T1000 (cell line): ENCODE measurements around the gene ELAC1.
"Not testable (repeated sequence)": the region's sequence is repeated elsewhere in the genome, so short reads cannot be mapped to it uniquely, and the experiment has no call there.

ENCODE experiments used
- DNase-seq: peaks from one replicate; lab custom pipeline; 2025; ENCODE audit warnings: mixed read lengths; lab: John Stamatoyannopoulos, UW

The ELAC1 gene, protein sequence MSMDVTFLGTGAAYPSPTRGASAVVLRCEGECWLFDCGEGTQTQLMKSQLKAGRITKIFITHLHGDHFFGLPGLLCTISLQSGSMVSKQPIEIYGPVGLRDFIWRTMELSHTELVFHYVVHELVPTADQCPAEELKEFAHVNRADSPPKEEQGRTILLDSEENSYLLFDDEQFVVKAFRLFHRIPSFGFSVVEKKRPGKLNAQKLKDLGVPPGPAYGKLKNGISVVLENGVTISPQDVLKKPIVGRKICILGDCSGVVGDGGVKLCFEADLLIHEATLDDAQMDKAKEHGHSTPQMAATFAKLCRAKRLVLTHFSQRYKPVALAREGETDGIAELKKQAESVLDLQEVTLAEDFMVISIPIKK

DNA sequence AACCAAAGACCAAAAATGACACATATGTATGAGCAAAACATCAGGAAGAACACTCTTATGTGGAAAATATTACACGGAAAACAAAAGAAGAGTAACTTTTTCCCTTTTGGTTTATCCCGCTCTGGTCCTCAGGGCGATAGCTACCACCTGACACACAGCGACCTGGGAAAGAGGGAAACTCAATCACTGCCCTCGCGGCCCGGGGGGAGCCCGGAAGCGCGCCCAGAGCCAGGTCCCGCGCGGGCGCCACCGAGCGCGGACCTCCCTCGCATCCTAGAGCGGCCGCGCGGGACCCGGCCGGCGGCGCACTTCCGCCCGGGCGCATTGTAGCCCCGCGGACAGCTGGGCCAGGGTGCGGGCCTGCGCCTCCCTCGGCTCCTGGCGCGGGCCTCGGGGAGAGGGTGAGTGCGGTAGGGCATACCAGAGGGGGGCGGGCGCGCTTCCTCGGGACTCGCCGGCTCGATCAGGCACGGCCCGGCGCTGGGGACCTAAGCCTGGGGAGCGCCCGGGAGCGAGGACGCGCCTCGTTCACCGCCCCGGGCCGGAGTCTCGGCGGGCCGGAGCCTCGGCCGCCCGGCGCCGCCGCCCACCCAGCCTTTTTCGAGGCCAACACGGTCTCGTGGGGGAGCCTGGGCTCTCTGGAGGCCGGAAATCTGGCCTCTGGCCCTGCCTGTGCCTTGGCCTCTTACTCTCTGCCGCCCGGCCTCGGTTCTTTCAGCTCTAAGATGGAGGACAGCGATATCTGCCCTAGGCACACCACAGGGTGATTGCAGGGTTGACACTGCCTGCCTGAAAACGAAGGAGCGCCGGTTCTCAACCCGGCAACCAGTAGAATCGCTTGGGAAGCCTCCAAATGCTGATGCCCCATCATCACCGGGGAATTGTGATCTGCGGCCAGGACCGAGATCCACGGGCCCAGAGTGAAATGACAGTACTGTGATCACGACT, at the start of gene ELAC1:
Gene ELAC1 (plus strand): TSS at position 327 of the 948 bp plus-strand sequence. CDS start 6,365 bp downstream, outside the sequence.
- DNase-seq: peak; percentile 32

DNA sequence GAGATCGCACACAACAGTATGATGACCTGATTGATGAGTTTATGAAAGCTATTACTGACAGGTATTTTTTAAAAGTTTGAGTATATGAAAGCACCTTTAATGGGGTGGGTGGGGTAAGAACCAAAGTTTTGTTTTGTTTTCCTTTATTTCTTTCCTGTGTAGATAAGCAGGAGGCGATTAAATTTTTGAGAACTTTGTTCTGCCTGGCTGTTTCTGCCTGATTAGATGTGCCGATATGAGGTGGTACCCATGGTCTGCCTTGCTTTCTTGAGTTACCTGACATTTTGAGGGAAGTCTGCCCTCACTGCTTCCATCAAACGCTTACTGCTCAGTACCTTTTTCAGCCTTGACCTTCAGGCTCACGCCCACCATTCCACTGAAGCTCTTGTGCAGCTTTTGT, 49.7 kb upstream of the ELAC1 start:
- no peak for DNase-seq

GRCh38 chr18:50924372-50924771, 43.5 kb upstream of the ELAC1 start:
- DNase-seq: no peak

DNA sequence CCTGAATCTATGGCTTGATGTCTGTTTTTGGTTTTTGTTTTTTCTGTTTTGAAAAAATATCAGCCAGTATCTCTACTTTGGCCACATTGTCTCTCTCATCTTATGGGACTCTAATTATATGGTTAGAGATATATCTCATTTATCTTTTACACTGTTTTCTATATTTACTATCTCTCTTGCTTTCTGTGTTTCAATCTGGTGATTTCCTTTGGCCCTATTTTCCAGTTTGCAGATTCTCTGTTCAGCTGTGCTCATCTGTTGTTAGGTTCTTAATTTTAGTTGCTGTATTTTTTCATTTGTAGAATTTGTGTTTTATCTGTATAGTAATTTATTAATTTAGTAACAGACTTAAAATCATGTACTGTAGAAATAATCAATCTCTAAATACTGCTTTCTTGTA, 41.3 kb upstream of the ELAC1 start:
- DNase-seq: no peak

DNA sequence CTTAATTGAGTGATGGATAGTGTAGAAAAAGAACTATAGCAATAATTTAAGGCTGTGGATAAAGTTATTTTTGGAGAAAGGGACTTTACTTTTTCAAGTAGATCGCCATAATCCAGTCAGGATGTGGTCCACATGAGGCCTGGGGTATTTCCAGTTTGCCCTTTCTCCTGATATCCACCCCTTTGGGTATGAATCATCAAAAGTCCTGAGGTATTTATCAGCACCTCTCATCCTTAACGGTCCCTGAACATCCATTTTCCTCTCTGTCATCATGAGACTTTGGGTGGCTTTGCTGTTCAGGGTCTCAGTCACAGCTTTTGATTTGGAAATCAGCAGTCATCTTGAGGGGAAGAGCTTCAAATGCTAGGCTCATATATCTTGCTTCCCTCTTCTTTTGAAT, 39.3 kb upstream of the ELAC1 start:
- no peak for DNase-seq

DNA sequence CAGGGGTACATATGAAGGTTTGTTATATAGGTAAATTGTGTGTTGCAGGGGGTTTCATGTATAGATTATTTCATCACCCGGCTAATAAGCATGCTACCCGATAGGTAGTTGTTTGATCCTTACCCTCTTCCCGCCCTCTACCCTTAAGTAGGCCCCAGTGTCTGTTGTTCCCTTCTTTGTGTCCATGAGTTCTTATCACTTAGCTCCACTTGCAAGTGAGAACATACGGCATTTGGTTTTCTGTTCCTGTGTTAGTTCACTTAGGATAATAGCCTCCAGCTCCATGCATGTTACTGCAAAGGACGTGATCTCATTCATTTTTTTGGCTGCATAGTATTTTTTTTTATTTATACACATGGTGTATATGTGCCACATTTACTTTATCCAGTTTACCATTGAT, 34.2 kb upstream of the ELAC1 start:
- DNase-seq: no peak

DNA sequence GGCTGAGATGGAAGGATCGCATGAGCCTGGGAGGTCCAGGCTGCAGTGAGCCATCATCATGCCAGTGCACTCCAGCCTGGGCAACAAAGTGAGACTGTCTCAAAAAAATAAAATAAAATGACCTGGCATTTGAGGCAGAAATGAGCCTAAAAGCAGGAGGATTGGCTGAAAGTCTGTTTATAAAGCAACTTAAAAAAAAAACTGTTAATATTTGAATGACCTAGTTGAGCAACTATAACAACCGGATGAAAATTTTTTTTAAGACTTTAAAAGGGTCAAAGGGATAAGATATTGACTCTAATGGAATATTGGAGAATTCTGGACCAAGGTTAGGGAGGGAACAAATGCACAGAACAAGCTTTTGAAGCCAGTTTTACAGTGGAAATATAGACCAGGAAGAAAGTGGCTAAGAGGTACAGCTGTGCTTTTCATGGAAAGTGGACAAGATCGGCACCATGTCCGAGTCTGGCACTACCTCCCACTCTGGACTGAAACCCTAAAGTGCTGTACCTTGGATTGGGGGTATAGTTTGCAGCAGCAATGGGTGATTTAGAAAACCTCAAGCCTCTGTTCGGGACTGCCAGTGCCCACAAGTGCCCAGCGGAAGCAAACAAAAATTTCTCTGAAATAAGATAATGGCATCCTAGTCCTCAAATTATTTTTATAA, 33.2 kb upstream of the ELAC1 start:
- no peak for DNase-seq

- DNase-seq: no peak
These were observed 32.2 kb upstream of the ELAC1 start for GRCh38 chr18:50935493-50936191.

- no peak for DNase-seq
These were observed 30.7 kb upstream of the ELAC1 start for GRCh38 chr18:50937183-50937582.

GRCh38 chr18:50938912-50939311, 28.9 kb upstream of the ELAC1 start:
- no peak for DNase-seq

DNA sequence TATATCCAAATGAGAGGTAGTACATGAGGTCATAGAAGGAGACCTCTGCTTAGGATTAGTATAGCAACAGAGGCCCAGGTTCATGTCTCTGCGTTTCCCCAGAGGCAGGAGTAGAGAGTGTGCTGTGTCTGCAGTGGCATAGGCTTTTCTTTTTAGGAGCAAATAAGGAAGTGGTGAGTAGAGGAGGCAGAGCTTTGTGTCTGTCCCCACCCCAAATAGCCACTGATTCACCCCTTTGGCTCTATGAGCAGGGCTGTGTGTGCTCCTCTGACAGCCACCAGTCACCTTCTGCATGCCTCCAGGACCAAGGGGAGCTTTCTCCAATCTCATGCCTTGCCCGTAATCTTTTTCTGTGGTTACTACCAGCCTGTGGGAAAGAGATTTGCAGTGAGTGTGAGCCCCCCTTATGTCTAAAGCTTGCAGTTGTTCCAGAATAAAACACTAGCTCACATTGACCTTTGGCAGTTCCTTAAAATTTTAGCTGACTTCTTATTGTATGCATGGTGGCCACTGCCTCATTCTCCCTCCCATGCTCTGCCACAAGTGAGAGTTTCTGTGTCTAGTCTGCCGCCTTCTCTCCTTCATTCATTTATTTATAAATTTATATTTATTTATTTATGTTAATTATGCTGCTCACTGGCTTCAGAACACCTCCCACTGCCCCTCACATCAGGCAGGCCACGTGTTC, 23.5 kb upstream of the ELAC1 start:
- no peak for DNase-seq

- not testable (repeated sequence) for DNase-seq
These were observed 21.9 kb upstream of the ELAC1 start for GRCh38 chr18:50945918-50946317.

GRCh38 chr18:50947899-50948298, 19.9 kb upstream of the ELAC1 start:
- no peak for DNase-seq

DNA sequence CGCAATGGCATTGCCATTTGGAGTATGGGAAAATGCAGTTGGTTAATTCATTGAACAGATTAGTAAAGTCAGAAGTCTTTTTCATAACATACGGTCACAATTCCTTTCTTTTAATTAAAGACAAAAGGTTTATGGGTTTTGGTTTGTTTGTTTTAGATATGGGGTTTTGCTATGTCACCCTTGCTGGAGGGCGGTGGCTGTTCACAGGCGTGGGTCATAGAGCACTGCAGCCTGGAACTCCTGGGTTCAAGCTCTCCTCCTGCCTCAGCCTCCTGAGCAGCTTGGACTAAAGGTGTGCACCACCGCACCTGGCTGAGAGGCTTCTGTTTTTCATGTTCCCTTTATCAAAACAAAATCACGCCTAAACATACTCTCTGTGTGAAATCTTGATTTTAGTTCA, 18.7 kb upstream of the ELAC1 start:
- DNase-seq: no peak

DNA sequence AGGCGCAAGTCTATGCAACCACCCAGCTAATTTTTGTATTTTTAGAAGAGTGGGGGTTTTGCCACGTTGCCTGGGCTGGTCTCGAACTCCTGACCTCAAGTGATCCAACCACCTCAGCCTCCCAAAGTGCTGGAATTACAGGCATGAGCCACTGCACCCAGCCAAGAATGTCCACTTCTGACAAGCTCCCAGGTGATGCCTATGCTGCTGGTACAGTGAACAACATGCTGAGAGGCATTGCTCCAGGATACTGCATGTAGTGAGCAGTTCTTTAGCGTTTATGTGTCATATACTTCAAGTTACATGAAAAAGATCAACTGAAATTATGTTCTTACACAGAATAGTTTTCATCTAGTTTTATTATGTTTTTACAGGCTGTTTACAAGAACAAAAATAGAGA, 17.2 kb upstream of the ELAC1 start:
- no peak for DNase-seq

DNA sequence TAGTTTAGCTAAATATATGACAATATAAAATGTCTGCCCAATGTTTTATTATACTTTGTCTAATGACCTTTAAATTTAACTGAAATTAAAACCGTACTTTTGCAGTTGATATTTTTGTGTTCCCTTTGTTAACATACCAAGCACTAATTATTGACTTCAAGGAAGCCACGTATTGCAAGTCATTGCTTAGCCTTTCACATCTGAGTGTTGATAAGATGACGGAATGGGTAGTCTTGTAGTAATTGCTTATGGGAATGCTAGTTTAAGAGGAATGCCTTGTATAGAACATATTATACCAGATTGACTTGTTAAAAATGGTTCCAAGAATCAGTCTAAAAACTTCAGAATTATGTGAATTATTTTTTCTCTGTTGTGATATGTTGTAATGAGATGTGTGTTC, 14.0 kb upstream of the ELAC1 start:
- no peak for DNase-seq

- DNase-seq: no peak
These were observed 12.6 kb upstream of the ELAC1 start for GRCh38 chr18:50955253-50955652.

DNA sequence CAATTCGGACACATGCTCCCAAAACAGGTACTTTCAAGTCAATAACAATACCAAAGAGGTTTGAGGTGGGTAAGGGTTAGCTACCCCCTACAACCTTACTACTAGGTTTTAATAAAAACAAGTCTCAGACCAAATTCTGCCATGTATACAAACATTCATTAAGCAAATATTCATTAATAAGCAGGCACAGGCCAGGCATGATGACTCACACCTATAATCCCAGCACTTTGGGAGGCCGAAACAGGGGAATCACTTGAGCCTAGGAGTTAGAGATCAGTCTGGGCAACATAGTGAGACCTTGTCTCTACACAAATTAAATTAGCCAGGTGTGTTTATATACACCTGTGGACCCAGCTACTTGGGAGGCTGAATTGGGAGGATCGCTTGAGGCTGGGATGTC, 11.7 kb upstream of the ELAC1 start:
- no peak for DNase-seq

GRCh38 chr18:50961974-50962373, 5.9 kb upstream of the ELAC1 start:
- no peak for DNase-seq

DNA sequence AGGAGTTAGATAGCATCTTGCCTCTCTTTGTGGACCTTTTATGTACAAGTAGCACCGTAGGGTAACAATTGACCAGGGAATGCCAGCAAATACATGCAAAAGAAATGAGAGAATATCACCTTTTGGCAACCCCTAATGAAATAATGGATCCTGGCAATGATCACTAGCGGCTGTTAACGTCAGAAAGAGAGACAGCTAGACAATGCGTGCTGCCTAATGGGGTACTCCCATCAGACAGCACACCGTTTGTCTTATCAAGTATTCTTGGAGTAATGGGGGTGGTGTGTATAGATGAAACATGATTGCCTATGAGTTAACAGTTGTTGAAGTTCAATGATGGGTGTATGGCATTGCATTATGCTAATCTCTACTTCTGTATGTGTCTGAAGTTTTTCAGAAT, 1.6 kb downstream of the ELAC1 start:
- DNase-seq: no peak

DNA sequence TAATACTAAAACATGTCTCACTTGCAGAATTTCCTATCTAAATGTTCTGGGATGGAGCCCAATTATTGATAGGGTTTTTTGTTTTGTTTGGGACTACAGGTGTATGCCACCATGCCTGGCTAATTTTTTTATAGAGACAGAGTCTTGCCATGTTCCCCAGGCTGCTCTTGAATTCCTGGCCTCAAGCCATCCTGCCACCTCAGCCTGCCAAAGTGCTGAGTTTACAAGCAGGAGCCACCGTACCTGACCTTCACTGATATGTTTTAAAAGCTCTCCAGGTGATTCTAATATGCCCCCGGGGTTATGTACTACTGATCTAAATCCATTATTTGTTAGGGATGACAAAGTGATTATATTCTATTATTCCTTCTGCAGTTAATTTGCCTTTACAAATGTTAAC, 2.2 kb downstream of the ELAC1 start:
- no peak for DNase-seq
